ENCODE results near the gene DNAH12. TPM values are rescaled to one million over a fixed set of nuclear protein-coding genes. Genes with fewer than 3 reads are reported as not detected.
"Not testable (repeated sequence)": the region's sequence is repeated elsewhere in the genome, so short reads cannot be mapped to it uniquely, and the experiment has no call there.

The DNAH12 gene
- total and polyA plus RNA-seq, 2 experiments from 2014 or later, result 0.11 to 0.54 TPM

DNA sequence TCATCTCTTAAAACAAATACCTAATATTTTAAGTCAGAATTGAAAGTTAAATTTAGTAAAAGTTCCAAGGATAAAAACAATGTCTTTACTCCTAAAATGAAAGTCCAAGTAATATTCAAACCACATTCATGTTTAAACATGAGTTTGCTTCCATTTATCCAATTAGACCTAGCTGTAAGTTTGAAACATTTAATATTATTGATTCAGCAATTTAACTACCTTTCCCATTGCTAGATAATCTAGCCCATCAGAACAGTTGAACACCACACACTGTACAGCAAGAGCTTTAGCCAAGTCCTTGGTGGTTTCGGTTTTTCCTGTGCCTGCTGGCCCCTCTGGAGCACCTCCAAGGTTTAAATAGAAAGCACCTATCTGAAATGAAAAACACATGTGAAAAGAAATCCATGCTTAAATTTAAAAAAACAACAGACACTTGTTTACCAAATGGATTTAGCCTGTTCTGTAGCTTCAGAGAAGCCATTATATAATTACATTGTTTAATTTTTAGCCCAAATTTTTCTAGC lies 97.8 kb downstream of the DNAH12 start:
- Histone ChIP-seq H3K9me2 (ENCODE audit: insufficient read depth) (no peaks in the 10 kb centered on the region), H3F3A (ENCODE audit: insufficient read depth) (no peaks in the 10 kb centered on the region), H3K4me1 (ENCODE audit: insufficient read depth) (peaks cover 5% of the 10 kb centered on the region), H3K79me2 (ENCODE audit: insufficient read depth) (no peaks in the 10 kb centered on the region), H3K27me3 (replicated peaks; ENCODE audit: insufficient read depth) (no peaks in the 10 kb centered on the region), H4K20me1 (ENCODE audit: insufficient read depth) (no peaks in the 10 kb centered on the region), H3K9me3 (ENCODE audit: low read depth) (no peaks in the 10 kb centered on the region), H2AFZ (no peak overlapping the region), H3K4me2 (ENCODE audit: unreplicated experiment) (no peak overlapping the region), H3K27ac (no peak overlapping the region), H3K9ac (no peak overlapping the region), H3K4me3 (no peak overlapping the region), H3K36me3 (ENCODE audit: low read depth) (no peaks in the 10 kb centered on the region)
- WGBS, 2 experiments (ENCODE audit: low coverage in 1 of 2, low lambda C conversion rate in 2 of 2, missing lambda C conversion rate in 2 of 2), result 0% methylated on average over 1 of the region's 1 CpG
- DNase-seq, result peak; percentile 34
- no peak for TF ChIP-seq EZH2 (IDR thresholded peaks at IDR 0.05; ENCODE audit: insufficient read depth, poor library complexity, severe bottlenecking)
- no peak for TF ChIP-seq EZH2phosphoT487 (IDR thresholded peaks at IDR 0.05; ENCODE audit: insufficient read depth, low read depth)
- in situ Hi-C loops (cut with MboI), result no loop called here

DNA sequence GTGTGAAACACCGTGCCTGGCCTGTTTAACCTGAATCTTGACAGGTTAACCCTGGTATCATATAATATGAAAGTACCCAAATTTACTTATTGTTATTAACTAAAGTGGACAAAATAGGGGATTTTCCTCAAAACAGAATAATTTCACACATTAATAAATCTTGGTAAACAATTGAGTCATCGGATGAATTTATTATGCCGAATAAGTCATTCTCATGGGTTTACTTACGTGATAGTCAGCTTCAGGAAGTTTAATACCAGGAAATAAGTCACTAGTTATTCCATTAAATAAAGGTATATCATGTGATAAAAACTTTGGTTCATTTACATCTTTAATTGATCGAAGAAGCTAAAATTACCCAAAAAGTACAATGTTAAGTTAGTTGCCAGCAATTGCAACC lies 99.7 kb downstream of the DNAH12 start:
- Histone ChIP-seq H3K79me2 (ENCODE audit: insufficient read depth) (no peaks in the 10 kb centered on the region), H2AFZ (no peak overlapping the region), H3K4me2 (ENCODE audit: unreplicated experiment) (no peak overlapping the region), H3K4me1 (ENCODE audit: insufficient read depth) (no peaks in the 10 kb centered on the region), H3K27me3 (replicated peaks; ENCODE audit: insufficient read depth) (0 out of 2 replicates have a peak, but pooled peaks cover under 1% of the 10 kb centered on the region), H3F3A (ENCODE audit: insufficient read depth) (no peaks in the 10 kb centered on the region), H3K36me3 (ENCODE audit: low read depth) (no peaks in the 10 kb centered on the region), H3K9ac (no peak overlapping the region), H3K4me3 (no peak overlapping the region), H4K20me1 (ENCODE audit: insufficient read depth) (no peaks in the 10 kb centered on the region), H3K9me3 (ENCODE audit: low read depth) (no peaks in the 10 kb centered on the region), H3K9me2 (ENCODE audit: insufficient read depth) (no peaks in the 10 kb centered on the region), H3K27ac (no peak overlapping the region)
- TF ChIP-seq EZH2phosphoT487 (IDR thresholded peaks at IDR 0.05; ENCODE audit: insufficient read depth, low read depth), result no peak
- TF ChIP-seq EZH2 (IDR thresholded peaks at IDR 0.05; ENCODE audit: insufficient read depth, poor library complexity, severe bottlenecking), result no peak
- in situ Hi-C loops (cut with MboI), result no loop called here
- WGBS, 2 experiments (ENCODE audit: low coverage in 1 of 2, low lambda C conversion rate in 2 of 2, missing lambda C conversion rate in 2 of 2), result 77 to 81% methylated on average over 5 of the region's 5 CpGs
- no peak for DNase-seq

DNA sequence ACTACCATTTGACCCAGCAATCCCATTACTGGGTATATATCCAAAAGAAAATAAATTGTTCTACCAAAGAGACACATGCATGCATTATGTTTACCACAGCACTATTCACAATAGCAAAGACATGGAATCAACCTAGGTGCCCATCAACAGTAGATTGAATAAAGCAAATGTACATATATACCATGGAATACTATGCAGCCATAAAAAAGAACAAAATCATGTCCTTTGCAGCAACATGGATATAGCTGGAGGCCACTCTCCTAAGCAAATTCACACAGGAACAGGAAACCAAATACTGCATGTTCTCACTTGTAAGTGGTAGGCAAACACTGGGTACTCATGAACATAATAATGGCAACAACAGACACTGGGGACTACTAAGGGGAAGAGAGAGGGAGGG lies 104.0 kb downstream of the DNAH12 start:
- H3K4me2 ChIP-seq (ENCODE audit: unreplicated experiment); H3F3A ChIP-seq (ENCODE audit: insufficient read depth); DNase-seq; H3K27ac ChIP-seq; H3K9ac ChIP-seq; in situ Hi-C loops (cut with MboI); H2AFZ ChIP-seq; H3K9me3 ChIP-seq (ENCODE audit: low read depth); H3K79me2 ChIP-seq (ENCODE audit: insufficient read depth); H3K27me3 ChIP-seq (replicated peaks; ENCODE audit: insufficient read depth); H3K4me3 ChIP-seq; H3K36me3 ChIP-seq (ENCODE audit: low read depth); H3K9me2 ChIP-seq (ENCODE audit: insufficient read depth); H4K20me1 ChIP-seq (ENCODE audit: insufficient read depth); H3K4me1 ChIP-seq (ENCODE audit: insufficient read depth): not testable (repeated sequence)

DNA sequence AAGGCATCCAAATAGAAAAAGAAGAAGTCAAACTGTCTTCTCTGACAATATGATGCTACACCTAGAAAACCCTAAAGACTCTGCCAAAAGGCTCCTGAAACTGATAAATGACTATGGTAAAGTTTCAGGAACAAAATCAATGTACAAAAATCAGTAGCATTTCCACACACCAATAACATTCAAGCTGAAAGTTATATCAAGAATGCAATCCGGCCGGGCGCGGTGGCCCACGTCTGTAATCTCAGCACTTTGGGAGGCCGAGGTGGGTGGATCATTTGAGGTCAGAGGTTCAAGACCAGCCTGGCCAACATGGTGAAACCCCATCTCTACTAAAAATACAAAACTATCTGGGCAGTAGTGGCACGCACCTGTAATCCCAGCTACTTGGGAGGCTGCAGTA lies 105.7 kb downstream of the DNAH12 start:
- DNase-seq; H2AFZ ChIP-seq; H3K9ac ChIP-seq; H4K20me1 ChIP-seq (ENCODE audit: insufficient read depth); H3F3A ChIP-seq (ENCODE audit: insufficient read depth); H3K4me1 ChIP-seq (ENCODE audit: insufficient read depth); H3K27me3 ChIP-seq (replicated peaks; ENCODE audit: insufficient read depth); H3K9me2 ChIP-seq (ENCODE audit: insufficient read depth); H3K27ac ChIP-seq; H3K4me3 ChIP-seq; H3K79me2 ChIP-seq (ENCODE audit: insufficient read depth); H3K4me2 ChIP-seq (ENCODE audit: unreplicated experiment); in situ Hi-C loops (cut with MboI); H3K36me3 ChIP-seq (ENCODE audit: low read depth); H3K9me3 ChIP-seq (ENCODE audit: low read depth): not testable (repeated sequence)
- 64 to 75% methylated on average over 7 of the region's 7 CpGs for WGBS, 2 experiments (ENCODE audit: low coverage in 1 of 2, low lambda C conversion rate in 2 of 2, missing lambda C conversion rate in 2 of 2)

DNA sequence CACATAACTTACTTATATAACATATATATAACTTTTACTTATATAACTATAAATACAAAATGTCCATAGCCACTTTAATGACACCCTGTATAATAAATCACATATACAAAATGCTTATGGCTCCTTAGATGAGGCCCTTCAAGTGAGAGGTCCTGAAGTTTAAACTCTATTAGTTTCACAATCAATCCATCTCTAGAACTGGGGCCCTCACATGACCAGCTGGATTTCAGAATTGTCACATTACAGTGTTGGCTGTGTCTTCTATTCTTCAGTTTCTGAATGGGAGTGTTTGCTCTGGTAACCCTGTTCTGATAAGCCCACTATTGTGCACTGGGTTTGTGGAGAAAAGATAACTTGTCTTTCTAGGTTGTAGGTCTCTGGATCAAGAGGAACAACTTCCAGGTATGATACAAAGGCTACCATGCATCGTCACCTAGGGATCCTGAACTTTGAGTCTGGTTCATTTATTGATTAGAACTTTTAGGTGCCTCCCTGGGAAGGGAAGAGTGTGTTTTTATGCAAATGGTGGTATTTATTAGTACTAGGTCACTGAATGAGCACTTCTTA lies 107.9 kb downstream of the DNAH12 start:
- no peak overlapping the region for H3K4me3 ChIP-seq
- no peaks in the 10 kb centered on the region for H3K79me2 ChIP-seq (ENCODE audit: insufficient read depth)
- H3K27ac ChIP-seq, result no peak overlapping the region
- no peaks in the 10 kb centered on the region for H3F3A ChIP-seq (ENCODE audit: insufficient read depth)
- no peaks in the 10 kb centered on the region for H3K9me2 ChIP-seq (ENCODE audit: insufficient read depth)
- no peak overlapping the region for H3K9ac ChIP-seq
- H4K20me1 ChIP-seq (ENCODE audit: insufficient read depth), result no peaks in the 10 kb centered on the region
- DNase-seq, result no peak
- no peak for TF ChIP-seq EZH2 (IDR thresholded peaks at IDR 0.05; ENCODE audit: insufficient read depth, poor library complexity, severe bottlenecking)
- in situ Hi-C loops (cut with MboI), result no loop called here
- no peaks in the 10 kb centered on the region for H3K9me3 ChIP-seq (ENCODE audit: low read depth)
- no peaks in the 10 kb centered on the region for H3K4me1 ChIP-seq (ENCODE audit: insufficient read depth)
- WGBS, 2 experiments (ENCODE audit: low coverage in 1 of 2, low lambda C conversion rate in 2 of 2, missing lambda C conversion rate in 2 of 2), result 88 to 92% methylated on average over 1 of the region's 1 CpG
- no peak overlapping the region for H3K4me2 ChIP-seq (ENCODE audit: unreplicated experiment)
- 0 out of 2 replicates have a peak, but pooled peaks cover 3% of the 10 kb centered on the region for H3K27me3 ChIP-seq (replicated peaks; ENCODE audit: insufficient read depth)
- H3K36me3 ChIP-seq (ENCODE audit: low read depth), result no peaks in the 10 kb centered on the region
- H2AFZ ChIP-seq, result no peak overlapping the region
